Measurements from ENCODE around the gene CELF4. TPM values are rescaled to one million over a fixed set of nuclear protein-coding genes. Genes with fewer than 3 reads are reported as not detected.

The CELF4 gene
- total and polyA plus RNA-seq, 10 of the 15 experiments (the other 5 are each of a cell fraction or from before 2014, with no cell fraction given), result 0.03 to 0.32 TPM; not detected in 8

DNA sequence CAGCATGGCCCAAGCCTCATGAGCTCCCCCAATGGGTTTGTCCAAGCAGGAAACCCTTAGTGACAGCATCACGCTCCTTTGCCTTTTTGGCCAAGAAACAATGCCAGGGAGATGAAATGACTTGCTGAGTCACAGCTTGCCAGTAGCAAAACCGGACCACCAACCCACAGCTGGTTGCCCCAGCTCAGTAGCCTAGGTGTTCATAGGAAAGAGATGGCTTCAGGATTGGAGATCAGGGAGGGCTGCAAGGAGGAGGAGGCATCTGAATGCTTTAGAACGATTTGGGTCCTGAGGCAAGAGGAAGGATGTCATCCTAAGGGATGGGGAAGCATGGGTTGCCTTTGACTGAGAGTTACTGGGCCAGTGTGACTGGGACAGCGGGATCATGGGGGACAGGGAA, 116.7 kb downstream of the CELF4 start (continued):
- TF ChIP-seq ZNF592 (IDR thresholded peaks at IDR 0.05), result no peak

- FAIRE-seq, result no peak
- Histone ChIP-seq H2AFZ (ENCODE audit: control insufficient read depth, low read depth, low read length) (no peak overlapping the region), H3K9ac (ENCODE audit: control insufficient read depth, insufficient read depth, low read length) (no peak overlapping the region), H3K79me2 (ENCODE audit: control insufficient read depth, insufficient read depth, low read length) (no peaks in the 10 kb centered on the region), H3K4me1 (ENCODE audit: control insufficient read depth, insufficient read depth, low read length) (no peaks in the 10 kb centered on the region; the same call in 1 of the 2 replicates), H3K9me3 (replicated peaks; ENCODE audit: control insufficient read depth, insufficient read depth, low read length) (no peaks in the 10 kb centered on the region), H3K27me3 (replicated peaks in 1 of 2; ENCODE audit: control insufficient read depth in 2 of 2, insufficient read depth in 2 of 2, low read length in 1 of 2) (peaks cover 0 to 2% of the 10 kb centered on the region in 2 experiments; a peak in 2 of 4 replicates), H3K4me2 (ENCODE audit: control insufficient read depth, insufficient read depth) (no peak overlapping the region), H3K36me3 (ENCODE audit: control insufficient read depth in 2 of 2, insufficient read depth in 2 of 2, low read length in 1 of 2) (no peaks in the 10 kb centered on the region), H4K20me1 (ENCODE audit: control insufficient read depth, insufficient read depth) (no peaks in the 10 kb centered on the region), H3K4me3 (no peak overlapping the region), H3K27ac (ENCODE audit: control insufficient read depth, insufficient read depth) (no peak overlapping the region)
- in situ Hi-C loops (cut with MboI), result no loop called here
- WGBS (ENCODE audit: insufficient coverage, insufficient replicate concordance, low lambda C conversion rate, missing lambda C conversion rate), result 27% methylated on average over 22 of the region's 22 CpGs
- POLR2A ChIA-PET, result no interaction called here
- CTCF ChIA-PET, result interaction anchor here (0.6 kb wide), 1 partner anchor 117 kb away, joined by 3 read pairs; no protein-coding TSS in a partner anchor
- TF ChIP-seq FOXM1 (IDR thresholded peaks at IDR 0.05; ENCODE audit: low read depth, low read length), result no peak
- TF ChIP-seq ATF3 (IDR thresholded peaks at IDR 0.05; ENCODE audit: borderline replicate concordance, extremely low read depth, low read depth, low read length), result no peak
- TF ChIP-seq SKIL (IDR thresholded peaks at IDR 0.05; ENCODE audit: low read depth, poor library complexity, severe bottlenecking), result no peak
- TF ChIP-seq SMC3 (IDR thresholded peaks at IDR 0.05; ENCODE audit: borderline replicate concordance, low read length), result no peak
- TF ChIP-seq MTA2 (IDR thresholded peaks at IDR 0.05; ENCODE audit: low read depth), result no peak
- ATAC-seq, result no peak
- RAD21 ChIA-PET (ENCODE audit: unreplicated experiment), result no interaction called here
- BruUV-seq (replicated peaks), result no TSS peak
- SMC1A ChIA-PET (ENCODE audit: uncharacterized antibody, unreplicated experiment), result no interaction called here
- intact Hi-C loops (cut with micrococcal nuclease; ENCODE audit: unreplicated experiment), result no loop called here
- DNase-seq (ENCODE audit: low read depth, low spot score), result no peak
These were observed 117.4 kb downstream of the CELF4 start for GRCh38 chr18:37447962-37448888.

Measured in GM12878 (cell line).